ENCODE measurements around the gene PTPRN2.

PTPRN2 gene

GRCh38 chr7:157890921-157891401 is 696.7 kb downstream of the PTPRN2 start:
- DNase-seq (ENCODE audit: low read depth in 2 of 2), result no peak

GRCh38 chr7:157889480-157889879 is 698.1 kb downstream of the PTPRN2 start:
- no peak for DNase-seq (ENCODE audit: low read depth in 2 of 2)

GRCh38 chr7:157888579-157888978 is 699.0 kb downstream of the PTPRN2 start:
- no peak for DNase-seq (ENCODE audit: low read depth in 2 of 2)

GRCh38 chr7:157887400-157887799 is 700.2 kb downstream of the PTPRN2 start:
- DNase-seq (ENCODE audit: low read depth in 2 of 2), result no peak

- no peak for DNase-seq (ENCODE audit: low read depth in 2 of 2)
Observed at GRCh38 chr7:157886711-157887110, 700.9 kb downstream of the PTPRN2 start.

GRCh38 chr7:157886266-157886665 is 701.4 kb downstream of the PTPRN2 start:
- no peak for DNase-seq (ENCODE audit: low read depth in 2 of 2)

GRCh38 chr7:157885140-157885539 is 702.5 kb downstream of the PTPRN2 start:
- DNase-seq (ENCODE audit: low read depth in 2 of 2), result no peak

GRCh38 chr7:157884461-157885062 is 703.1 kb downstream of the PTPRN2 start:
- DNase-seq (ENCODE audit: low read depth in 2 of 2), result no peak

- DNase-seq (ENCODE audit: low read depth in 2 of 2), result no peak
Observed at GRCh38 chr7:157881048-157881771, 706.4 kb downstream of the PTPRN2 start.

- DNase-seq (ENCODE audit: low read depth in 2 of 2), result no peak
Observed at GRCh38 chr7:157879391-157879790, 708.2 kb downstream of the PTPRN2 start.

GRCh38 chr7:157877298-157878090 is 710.1 kb downstream of the PTPRN2 start:
- DNase-seq (ENCODE audit: low read depth in 2 of 2), result no peak

GRCh38 chr7:157876469-157877285 is 710.9 kb downstream of the PTPRN2 start:
- DNase-seq (ENCODE audit: low read depth in 2 of 2), result no peak

- DNase-seq (ENCODE audit: low read depth in 2 of 2), result peak in 1 of 2 donors; percentile 32
Observed at GRCh38 chr7:157875230-157876179, 712.1 kb downstream of the PTPRN2 start.

- no peak for DNase-seq (ENCODE audit: low read depth in 2 of 2)
Observed at GRCh38 chr7:157874870-157875229, 712.8 kb downstream of the PTPRN2 start.

GRCh38 chr7:157874208-157874816 is 713.3 kb downstream of the PTPRN2 start:
- no peak for DNase-seq (ENCODE audit: low read depth in 2 of 2)

GRCh38 chr7:157873664-157874063 is 714.0 kb downstream of the PTPRN2 start:
- no peak for DNase-seq (ENCODE audit: low read depth in 2 of 2)

GRCh38 chr7:157873181-157873580 is 714.4 kb downstream of the PTPRN2 start:
- no peak for DNase-seq (ENCODE audit: low read depth in 2 of 2)

GRCh38 chr7:157872447-157872846 is 715.2 kb downstream of the PTPRN2 start:
- no peak for DNase-seq (ENCODE audit: low read depth in 2 of 2)

GRCh38 chr7:157871681-157872080 is 715.9 kb downstream of the PTPRN2 start:
- DNase-seq (ENCODE audit: low read depth in 2 of 2), result no peak

- no peak for DNase-seq (ENCODE audit: low read depth in 2 of 2)
Observed at GRCh38 chr7:157870644-157871290, 716.9 kb downstream of the PTPRN2 start.

All from stimulated activated CD8-positive, alpha-beta memory T cell treated with anti-CD3 and anti-CD28 coated beads, Interleukin-7, amount 100 ng/mL, for 1 hour (primary cell).